Measurements from ENCODE around the gene PLD1. TPM values are rescaled to one million over a fixed set of nuclear protein-coding genes. Genes with fewer than 3 reads are reported as not detected.

The PLD1 gene
- total RNA-seq, 1 donor, result 19.4 TPM

GRCh38 chr3:171768986-171769385 lies 41.3 kb downstream of the PLD1 start:
- H3K4me3 ChIP-seq (ENCODE audit: low read depth, low read length), result no peak overlapping the region
- no peak for DNase-seq (ENCODE audit: low read depth)
- no peak for TF ChIP-seq CTCF (IDR thresholded peaks at IDR 0.05; ENCODE audit: insufficient read depth, low read depth, low read length)

- DNase-seq (ENCODE audit: low read depth), result no peak
- H3K4me3 ChIP-seq (ENCODE audit: low read depth, low read length), result no peak overlapping the region
- no peak for TF ChIP-seq CTCF (IDR thresholded peaks at IDR 0.05; ENCODE audit: insufficient read depth, low read depth, low read length)
These were observed 41.9 kb downstream of the PLD1 start for GRCh38 chr3:171768281-171768900.

- no peak overlapping the region for H3K4me3 ChIP-seq (ENCODE audit: low read depth, low read length)
- TF ChIP-seq CTCF (IDR thresholded peaks at IDR 0.05; ENCODE audit: insufficient read depth, low read depth, low read length), result no peak
- DNase-seq (ENCODE audit: low read depth), result no peak
These were observed 44.8 kb downstream of the PLD1 start for GRCh38 chr3:171765511-171765887.

DNA sequence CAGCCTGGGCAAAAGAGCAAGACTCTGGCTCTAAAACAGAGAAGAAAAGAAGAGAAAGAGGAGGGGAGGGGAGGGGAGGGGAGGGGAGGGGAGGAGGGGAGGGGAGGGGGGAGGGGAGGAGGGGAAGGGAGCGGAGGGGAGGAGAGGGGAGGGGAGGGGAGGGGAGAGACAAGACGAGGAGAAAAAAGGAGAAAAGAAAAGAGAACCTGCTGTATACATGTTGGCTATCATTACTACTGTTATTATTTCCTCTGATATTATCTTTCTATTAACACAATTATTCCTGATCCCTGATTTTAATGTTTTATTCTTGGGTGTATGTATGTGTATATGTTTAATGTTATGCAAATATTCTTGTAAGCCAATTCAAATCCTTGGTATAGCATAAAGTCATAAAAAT lies 46.9 kb downstream of the PLD1 start:
- no peak overlapping the region for H3K4me3 ChIP-seq (ENCODE audit: low read depth, low read length)
- DNase-seq (ENCODE audit: low read depth), result no peak
- no peak for TF ChIP-seq CTCF (IDR thresholded peaks at IDR 0.05; ENCODE audit: insufficient read depth, low read depth, low read length)

DNA sequence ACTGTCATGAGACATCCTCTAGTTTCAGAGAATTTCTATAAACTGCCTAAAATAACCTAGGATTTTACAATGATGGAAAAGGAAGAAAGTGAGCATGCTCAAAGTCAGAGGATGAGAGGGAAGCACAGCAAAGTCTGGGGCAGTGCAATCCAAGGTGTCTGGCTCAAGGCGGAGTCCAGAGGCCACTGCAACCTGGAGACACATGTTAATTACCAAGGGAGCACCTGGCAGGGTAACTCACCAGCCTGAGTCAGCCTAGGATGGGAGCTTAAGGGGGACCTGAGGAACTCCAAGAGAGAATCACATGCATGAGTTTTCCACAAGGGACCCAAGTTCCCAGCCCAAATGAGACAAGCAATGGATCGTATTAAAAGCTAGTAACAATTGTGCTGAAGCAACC lies 49.8 kb downstream of the PLD1 start:
- H3K4me3 ChIP-seq (ENCODE audit: low read depth, low read length), result no peak overlapping the region
- DNase-seq (ENCODE audit: low read depth), result no peak
- no peak for TF ChIP-seq CTCF (IDR thresholded peaks at IDR 0.05; ENCODE audit: insufficient read depth, low read depth, low read length)

GRCh38 chr3:171758109-171758508 lies 52.2 kb downstream of the PLD1 start:
- H3K4me3 ChIP-seq (ENCODE audit: low read depth, low read length), result no peak overlapping the region
- no peak for DNase-seq (ENCODE audit: low read depth)
- TF ChIP-seq CTCF (IDR thresholded peaks at IDR 0.05; ENCODE audit: insufficient read depth, low read depth, low read length), result no peak
